Measurements from ENCODE around the gene SVIL. TPM values are rescaled to one million over a fixed set of nuclear protein-coding genes. Genes with fewer than 3 reads are reported as not detected.

SVIL gene
- total and polyA plus RNA-seq, 2 of the 13 experiments (the other 11 are each of a cell fraction or from before 2014, with no cell fraction given), result 3.9 to 12.1 TPM

DNA sequence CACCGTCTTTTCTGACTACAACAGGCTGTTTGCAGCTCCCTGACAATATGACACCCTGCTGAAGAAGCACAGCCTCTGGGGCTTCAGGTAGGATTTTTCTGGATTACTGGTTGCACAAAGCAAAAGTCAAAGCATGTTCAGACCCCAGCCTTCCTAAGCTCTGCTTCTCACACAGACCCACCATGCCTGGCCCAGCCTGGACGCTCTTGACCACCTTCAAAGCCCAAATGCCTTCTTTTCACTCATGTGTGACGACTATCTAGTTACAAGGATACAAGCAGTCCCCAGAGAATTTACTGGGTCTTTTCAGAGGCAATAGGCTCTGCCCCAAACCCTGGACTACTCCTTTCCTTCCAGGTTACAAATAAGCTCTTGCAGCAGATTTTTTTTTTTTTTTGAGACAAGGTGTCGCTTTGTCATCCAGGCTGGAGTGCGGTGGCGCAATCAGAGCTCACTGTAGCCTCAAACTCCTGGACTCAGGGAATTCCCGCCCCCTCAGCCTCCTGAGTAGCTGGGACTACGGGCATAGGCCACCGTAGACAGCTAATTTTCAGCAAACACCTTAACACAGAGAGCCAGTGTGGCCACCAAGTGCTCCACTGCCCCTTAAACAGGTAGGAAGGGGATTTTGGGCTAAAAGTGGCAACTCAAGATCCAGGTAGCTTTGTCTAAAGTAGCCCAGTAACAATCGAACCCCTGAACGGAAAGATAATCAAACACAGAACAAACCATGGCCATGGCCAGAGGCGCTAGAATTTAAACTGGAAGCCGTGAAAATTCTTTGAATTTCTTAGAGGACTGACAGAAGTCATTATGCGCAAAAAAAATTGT is 16.2 kb downstream of the SVIL start (continued):
- TF ChIP-seq, protein P1, sequence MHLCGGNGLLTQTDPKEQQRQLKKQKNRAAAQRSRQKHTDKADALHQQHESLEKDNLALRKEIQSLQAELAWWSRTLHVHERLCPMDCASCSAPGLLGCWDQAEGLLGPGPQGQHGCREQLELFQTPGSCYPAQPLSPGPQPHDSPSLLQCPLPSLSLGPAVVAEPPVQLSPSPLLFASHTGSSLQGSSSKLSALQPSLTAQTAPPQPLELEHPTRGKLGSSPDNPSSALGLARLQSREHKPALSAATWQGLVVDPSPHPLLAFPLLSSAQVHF (CRISPR knock-in tag; IDR thresholded peaks at IDR 0.05), result no peak
- TF ChIP-seq NR2F2 (IDR thresholded peaks at IDR 0.05; ENCODE audit: borderline replicate concordance, low read depth) (no peak), ARNTL (CRISPR knock-in tag; IDR thresholded peaks at IDR 0.05) (peak; percentile 53; the same call in 1 of the 2 replicates), ZNF761 (CRISPR knock-in tag; conservative IDR thresholded peaks at IDR 0.05) (no peak), ZNF782 (CRISPR knock-in tag; IDR thresholded peaks at IDR 0.05; ENCODE audit: borderline replicate concordance) (no peak), ZNF720 (CRISPR knock-in tag; IDR thresholded peaks at IDR 0.05) (no peak), ZNF160 (CRISPR knock-in tag; IDR thresholded peaks at IDR 0.05) (no peak), ATAD3A (CRISPR knock-in tag; IDR thresholded peaks at IDR 0.05) (no peak), MIER3 (CRISPR knock-in tag; IDR thresholded peaks at IDR 0.05; ENCODE audit: borderline replicate concordance) (no peak), ZEB1 (IDR thresholded peaks at IDR 0.05; ENCODE audit: insufficient replicate concordance, low read depth) (peak; percentile 32), PHF21A (CRISPR knock-in tag; IDR thresholded peaks at IDR 0.05) (peak; percentile 83), ATM (IDR thresholded peaks at IDR 0.05; ENCODE audit: borderline replicate concordance) (no peak), PCBP1 (IDR thresholded peaks at IDR 0.05; ENCODE audit: borderline replicate concordance, low read depth, low read length) (no peak), ISL2 (CRISPR knock-in tag; IDR thresholded peaks at IDR 0.05) (peak; percentile 48; the same call in 1 of the 2 replicates), ZNF329 (CRISPR knock-in tag; IDR thresholded peaks at IDR 0.05; ENCODE audit: low read depth) (no peak), CBX1 (IDR thresholded peaks at IDR 0.05; ENCODE audit: low read depth) (peak; percentile 14), HES4 (CRISPR knock-in tag; IDR thresholded peaks at IDR 0.05; ENCODE audit: borderline replicate concordance) (no peak), SMYD3 (CRISPR knock-in tag; IDR thresholded peaks at IDR 0.05) (no peak), ZBTB7B (CRISPR knock-in tag; IDR thresholded peaks at IDR 0.05) (no peak), JDP2 (CRISPR knock-in tag; IDR thresholded peaks at IDR 0.05; ENCODE audit: borderline replicate concordance) (no peak), SETDB1 (CRISPR knock-in tag; IDR thresholded peaks at IDR 0.05; ENCODE audit: borderline replicate concordance) (no peak)
- TF ChIP-seq, protein P2, sequence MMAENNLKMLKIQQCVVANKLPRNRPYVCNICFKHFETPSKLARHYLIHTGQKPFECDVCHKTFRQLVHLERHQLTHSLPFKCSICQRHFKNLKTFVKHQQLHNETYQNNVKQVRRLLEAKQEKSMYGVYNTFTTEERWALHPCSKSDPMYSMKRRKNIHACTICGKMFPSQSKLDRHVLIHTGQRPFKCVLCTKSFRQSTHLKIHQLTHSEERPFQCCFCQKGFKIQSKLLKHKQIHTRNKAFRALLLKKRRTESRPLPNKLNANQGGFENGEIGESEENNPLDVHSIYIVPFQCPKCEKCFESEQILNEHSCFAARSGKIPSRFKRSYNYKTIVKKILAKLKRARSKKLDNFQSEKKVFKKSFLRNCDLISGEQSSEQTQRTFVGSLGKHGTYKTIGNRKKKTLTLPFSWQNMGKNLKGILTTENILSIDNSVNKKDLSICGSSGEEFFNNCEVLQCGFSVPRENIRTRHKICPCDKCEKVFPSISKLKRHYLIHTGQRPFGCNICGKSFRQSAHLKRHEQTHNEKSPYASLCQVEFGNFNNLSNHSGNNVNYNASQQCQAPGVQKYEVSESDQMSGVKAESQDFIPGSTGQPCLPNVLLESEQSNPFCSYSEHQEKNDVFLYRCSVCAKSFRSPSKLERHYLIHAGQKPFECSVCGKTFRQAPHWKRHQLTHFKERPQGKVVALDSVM (CRISPR knock-in tag; IDR thresholded peaks at IDR 0.05), result peak; percentile 69
- TF ChIP-seq, protein P3, sequence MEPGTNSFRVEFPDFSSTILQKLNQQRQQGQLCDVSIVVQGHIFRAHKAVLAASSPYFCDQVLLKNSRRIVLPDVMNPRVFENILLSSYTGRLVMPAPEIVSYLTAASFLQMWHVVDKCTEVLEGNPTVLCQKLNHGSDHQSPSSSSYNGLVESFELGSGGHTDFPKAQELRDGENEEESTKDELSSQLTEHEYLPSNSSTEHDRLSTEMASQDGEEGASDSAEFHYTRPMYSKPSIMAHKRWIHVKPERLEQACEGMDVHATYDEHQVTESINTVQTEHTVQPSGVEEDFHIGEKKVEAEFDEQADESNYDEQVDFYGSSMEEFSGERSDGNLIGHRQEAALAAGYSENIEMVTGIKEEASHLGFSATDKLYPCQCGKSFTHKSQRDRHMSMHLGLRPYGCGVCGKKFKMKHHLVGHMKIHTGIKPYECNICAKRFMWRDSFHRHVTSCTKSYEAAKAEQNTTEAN (CRISPR knock-in tag; conservative IDR thresholded peaks at IDR 0.05), result no peak
- TF ChIP-seq, protein P4, sequence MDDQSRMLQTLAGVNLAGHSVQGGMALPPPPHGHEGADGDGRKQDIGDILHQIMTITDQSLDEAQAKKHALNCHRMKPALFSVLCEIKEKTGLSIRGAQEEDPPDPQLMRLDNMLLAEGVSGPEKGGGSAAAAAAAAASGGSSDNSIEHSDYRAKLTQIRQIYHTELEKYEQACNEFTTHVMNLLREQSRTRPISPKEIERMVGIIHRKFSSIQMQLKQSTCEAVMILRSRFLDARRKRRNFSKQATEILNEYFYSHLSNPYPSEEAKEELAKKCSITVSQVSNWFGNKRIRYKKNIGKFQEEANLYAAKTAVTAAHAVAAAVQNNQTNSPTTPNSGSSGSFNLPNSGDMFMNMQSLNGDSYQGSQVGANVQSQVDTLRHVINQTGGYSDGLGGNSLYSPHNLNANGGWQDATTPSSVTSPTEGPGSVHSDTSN (CRISPR knock-in tag; IDR thresholded peaks at IDR 0.05; ENCODE audit: borderline replicate concordance), result no peak
- TF ChIP-seq, protein P5, sequence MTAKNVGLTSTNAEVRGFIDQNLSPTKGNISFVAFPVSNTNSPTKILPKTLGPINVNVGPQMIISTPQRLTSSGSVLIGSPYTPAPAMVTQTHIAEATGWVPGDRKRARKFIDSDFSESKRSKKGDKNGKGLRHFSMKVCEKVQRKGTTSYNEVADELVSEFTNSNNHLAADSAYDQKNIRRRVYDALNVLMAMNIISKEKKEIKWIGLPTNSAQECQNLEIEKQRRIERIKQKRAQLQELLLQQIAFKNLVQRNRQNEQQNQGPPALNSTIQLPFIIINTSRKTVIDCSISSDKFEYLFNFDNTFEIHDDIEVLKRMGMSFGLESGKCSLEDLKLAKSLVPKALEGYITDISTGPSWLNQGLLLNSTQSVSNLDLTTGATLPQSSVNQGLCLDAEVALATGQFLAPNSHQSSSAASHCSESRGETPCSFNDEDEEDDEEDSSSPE (CRISPR knock-in tag; IDR thresholded peaks at IDR 0.05), result peak; percentile 38; the same call in 1 of the 2 replicates
